Karpas-422 (cell line): ENCODE data around the gene PLGLB2. TPM values are rescaled to one million over a fixed set of nuclear protein-coding genes. Genes with fewer than 3 reads are reported as not detected.
"Not testable (repeated sequence)": the region's sequence is repeated elsewhere in the genome, so short reads cannot be mapped to it uniquely, and the experiment has no call there.

Source experiments
- DNase-seq: peaks from one replicate; pipeline ENCODE4 v3.0.0-alpha.2; 2015
- H2AFZ ChIP-seq: fragments of 200-600 bp; sonication (generic); 2 replicates; pipeline ENCODE4 v1.6.1; 2014; ENCODE audit warnings: antibody characterized with exemption, low read length, mixed read lengths
- H3K27ac ChIP-seq: fragments of 200-600 bp; sonication (generic); 2 replicates; pipeline ENCODE4 v1.5.1; 2014; ENCODE audit warnings: mild to moderate bottlenecking, low read length, moderate library complexity
- H3K27me3 ChIP-seq: fragments of 200-600 bp; sonication (generic); 2 replicates; pipeline ENCODE4 v1.6.1; 2014; ENCODE audit warnings: low read length, mixed read lengths
- H3K36me3 ChIP-seq: fragments of 200-600 bp; sonication (generic); 2 replicates; pipeline ENCODE4 v1.6.1; 2014; ENCODE audit warnings: low read length, mixed read lengths; ENCODE audit not compliant: insufficient read depth
- H3K4me1 ChIP-seq: fragments of 200-600 bp; sonication (generic); 2 replicates; pipeline ENCODE4 v1.6.1; 2014; ENCODE audit warnings: mild to moderate bottlenecking, low read length, mixed read lengths
- H3K4me2 ChIP-seq: fragments of 200-600 bp; sonication (generic); 2 replicates; pipeline ENCODE4 v1.6.1; 2014; ENCODE audit warnings: low read length, low read depth, mild to moderate bottlenecking; ENCODE audit not compliant: poor library complexity, severe bottlenecking
- H3K4me3 ChIP-seq: fragments of 200-600 bp; sonication (generic); 2 replicates; pipeline ENCODE4 v1.5.1; 2014; ENCODE audit warnings: mild to moderate bottlenecking, antibody characterized with exemption, low read length, mixed read lengths
- H3K79me2 ChIP-seq: fragments of 200-600 bp; sonication (generic); 2 replicates; pipeline ENCODE4 v1.6.1; 2014; ENCODE audit warnings: mild to moderate bottlenecking, low read length, mixed read lengths
- H3K9ac ChIP-seq: fragments of 200-600 bp; sonication (generic); 2 replicates; pipeline ENCODE4 v1.6.0; 2014; ENCODE audit warnings: low read length
- H3K9me2 ChIP-seq: fragments of 200-600 bp; sonication (generic), shearing (Covaris generic); replicated peaks from 2 replicates; pipeline ENCODE4 v1.6.0; 2014; ENCODE audit warnings: mild to moderate bottlenecking, low read length, moderate library complexity; ENCODE audit not compliant: insufficient read depth
- H3K9me3 ChIP-seq: fragments of 300-700, 200-600 bp; sonication (generic); 2 replicates; pipeline ENCODE4 v1.6.1; 2014; ENCODE audit warnings: low read length, mixed read lengths
- H4K20me1 ChIP-seq: fragments of 200-600 bp; sonication (generic); 2 replicates; pipeline ENCODE4 v1.6.1; 2014; ENCODE audit warnings: mild to moderate bottlenecking, antibody characterized with exemption, low read length, low read depth; ENCODE audit not compliant: insufficient read depth
- total RNA-seq: library from RNA; depleted of rRNA; stranded (reverse); fragments of >200 nt; shearing (Covaris generic); gene quantifications from 2 replicates; pipeline ENCODE4 v1.2.3, GENCODE V29; 2014; ENCODE audit warnings: low replicate concordance; rRNA removed

Gene PLGLB2
- 3.2 and 11.1 TPM in 2 replicates for total RNA-seq

DNA sequence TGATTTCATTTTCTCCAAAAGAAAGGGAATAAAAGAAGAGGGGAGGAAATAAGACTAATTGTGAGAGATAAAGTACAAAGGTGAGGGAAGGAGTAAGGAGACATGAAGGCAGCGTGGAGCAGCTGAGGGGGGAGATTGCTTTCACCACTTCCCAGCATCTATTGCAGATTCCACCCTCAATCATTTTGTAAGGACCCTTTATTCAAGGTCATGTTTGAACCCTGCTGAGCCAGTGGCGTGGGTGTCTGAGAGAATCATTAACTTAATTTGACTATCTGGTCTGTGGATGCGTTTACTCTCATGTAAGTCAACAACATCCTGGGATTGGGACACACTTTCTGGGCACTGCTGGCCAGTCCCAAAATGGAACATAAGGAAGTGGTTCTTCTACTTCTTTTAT lies at the start of gene PLGLB2:
PLGLB2 (plus strand) TSS at position 297 of the 400 bp plus-strand sequence; CDS start at position 364, 67 bp downstream.
- H4K20me1 ChIP-seq, H3K27me3 ChIP-seq, DNase-seq, H3K9me3 ChIP-seq, H3K79me2 ChIP-seq, H3K4me2 ChIP-seq, H3K27ac ChIP-seq, H3K4me3 ChIP-seq, H3K9me2 ChIP-seq, H3K4me1 ChIP-seq, H2AFZ ChIP-seq, H3K9ac ChIP-seq, H3K36me3 ChIP-seq: not testable (repeated sequence)

DNA sequence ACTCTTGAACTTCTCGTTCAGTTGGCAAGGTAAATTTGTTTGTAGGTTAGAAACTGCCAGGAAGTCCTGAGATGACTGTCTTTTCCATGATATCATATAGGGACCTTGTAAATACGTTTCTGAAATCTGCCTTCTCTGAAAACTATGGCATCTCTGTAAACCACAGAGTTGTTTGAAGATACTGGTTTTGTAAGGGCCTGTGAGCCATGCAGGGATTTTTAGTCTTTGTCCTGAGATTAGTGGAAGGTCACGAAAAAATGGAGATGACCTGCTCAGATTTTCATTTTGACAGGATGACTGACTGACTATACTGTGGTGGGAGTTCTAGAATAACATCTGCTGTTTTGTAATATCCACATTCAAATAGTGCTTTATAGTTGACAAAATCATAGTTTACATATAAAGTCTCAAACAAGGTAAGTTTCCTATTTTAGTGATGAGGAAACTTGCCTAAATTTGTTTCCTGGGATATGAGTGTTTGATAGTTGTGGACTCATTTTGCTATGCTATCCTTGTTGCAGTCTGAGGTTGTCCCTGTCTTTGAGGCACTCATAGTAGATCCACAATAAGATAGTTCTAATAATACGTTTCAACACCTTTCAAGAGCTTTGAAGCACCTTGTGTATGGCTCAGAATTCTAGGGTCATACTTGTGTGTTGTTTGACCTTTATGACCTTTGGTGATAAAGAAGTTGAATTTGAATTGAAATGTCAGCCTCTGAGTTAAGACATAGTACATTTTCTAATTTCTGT lies 43.1 kb upstream of the PLGLB2 start:
- not testable (repeated sequence) for H3K27me3 ChIP-seq, DNase-seq, H3K79me2 ChIP-seq, H3K9me2 ChIP-seq, H3K36me3 ChIP-seq, H4K20me1 ChIP-seq, H3K9ac ChIP-seq, H3K4me2 ChIP-seq, H2AFZ ChIP-seq, H3K9me3 ChIP-seq, H3K27ac ChIP-seq, H3K4me1 ChIP-seq, H3K4me3 ChIP-seq

DNA sequence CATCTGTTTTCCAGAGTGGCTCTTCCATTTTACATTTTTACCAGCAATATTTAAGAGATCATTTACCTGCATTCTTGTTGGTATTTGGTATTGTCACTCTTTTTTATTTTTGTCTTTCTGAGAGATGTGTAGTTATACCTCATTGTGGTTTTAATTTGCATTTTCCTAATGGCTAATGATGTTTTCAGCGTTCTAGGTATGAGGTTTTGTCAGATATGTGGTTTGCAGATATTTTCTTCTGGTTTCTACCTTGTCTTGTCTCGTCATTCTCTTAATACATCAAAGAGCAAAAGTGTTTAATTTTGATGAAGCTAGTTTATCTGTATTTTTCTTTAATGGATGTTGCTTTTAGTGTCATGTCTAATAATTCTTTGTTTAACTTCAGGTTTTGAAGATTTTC lies 39.5 kb upstream of the PLGLB2 start:
- not testable (repeated sequence) for H3K9me2 ChIP-seq, H3K4me3 ChIP-seq, H3K4me2 ChIP-seq, H3K27ac ChIP-seq, H3K27me3 ChIP-seq, H3K9me3 ChIP-seq, H2AFZ ChIP-seq, H4K20me1 ChIP-seq, H3K36me3 ChIP-seq, DNase-seq, H3K9ac ChIP-seq, H3K79me2 ChIP-seq, H3K4me1 ChIP-seq

DNA sequence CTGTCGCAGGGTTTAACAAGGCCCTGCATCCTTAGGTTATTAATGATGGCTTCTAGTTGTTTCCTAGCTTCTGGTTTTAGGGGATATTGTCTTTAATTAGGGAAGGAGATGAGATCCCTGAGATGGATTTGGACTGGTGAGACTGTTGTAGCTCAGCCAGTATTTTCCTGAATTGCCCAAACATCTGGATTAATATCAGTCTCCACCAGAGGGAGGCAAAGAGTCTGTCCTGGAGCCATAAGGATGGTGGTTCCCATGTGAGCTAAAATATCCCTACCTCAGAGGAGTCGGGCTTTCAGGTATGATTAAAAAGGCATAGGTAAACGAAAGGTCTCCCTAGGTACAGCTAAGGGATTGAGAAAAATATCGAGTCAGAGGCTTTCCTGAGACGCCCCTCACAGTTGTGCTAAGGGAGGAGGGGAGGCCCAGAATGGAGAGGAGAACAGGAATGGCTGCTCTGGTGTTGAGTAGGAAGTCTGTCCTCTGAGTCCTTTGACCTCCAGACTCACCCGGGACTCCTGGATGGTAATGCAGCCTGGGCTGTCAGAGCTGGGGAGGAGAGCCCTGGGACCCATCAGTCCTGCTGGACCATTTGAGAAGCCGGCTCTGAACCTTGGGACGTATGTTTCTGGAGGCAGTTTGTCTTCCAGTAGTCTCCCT lies 19.8 kb upstream of the PLGLB2 start:
- H3K4me1 ChIP-seq, H3K36me3 ChIP-seq, H4K20me1 ChIP-seq, H3K9ac ChIP-seq, H3K4me3 ChIP-seq, H3K4me2 ChIP-seq, DNase-seq, H3K27ac ChIP-seq, H3K9me2 ChIP-seq, H3K79me2 ChIP-seq, H3K9me3 ChIP-seq, H2AFZ ChIP-seq, H3K27me3 ChIP-seq: not testable (repeated sequence)

DNA sequence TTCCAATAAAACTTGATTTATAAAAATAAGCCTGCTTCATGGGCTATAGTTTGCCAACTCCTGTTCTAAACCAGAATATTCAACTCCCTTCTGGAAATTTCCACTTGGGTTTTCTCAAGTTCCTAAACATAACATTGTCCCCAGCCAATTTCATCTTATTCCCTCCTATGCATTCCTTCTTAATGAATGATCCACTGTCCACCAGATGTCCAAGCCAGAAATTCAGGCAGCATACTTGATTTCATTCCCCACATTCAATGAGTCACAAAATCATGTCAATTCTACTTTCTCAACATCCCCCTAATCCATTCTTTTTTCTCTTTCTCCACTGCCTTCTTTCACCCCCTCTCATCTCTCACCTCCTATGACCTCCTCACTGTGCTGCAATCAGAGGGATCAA lies 7.0 kb upstream of the PLGLB2 start:
- not testable (repeated sequence) for H3K9me2 ChIP-seq, H3K4me3 ChIP-seq, H3K79me2 ChIP-seq, DNase-seq, H2AFZ ChIP-seq, H3K4me2 ChIP-seq, H3K9ac ChIP-seq, H3K27ac ChIP-seq, H3K9me3 ChIP-seq, H3K4me1 ChIP-seq, H3K36me3 ChIP-seq, H4K20me1 ChIP-seq, H3K27me3 ChIP-seq

DNA sequence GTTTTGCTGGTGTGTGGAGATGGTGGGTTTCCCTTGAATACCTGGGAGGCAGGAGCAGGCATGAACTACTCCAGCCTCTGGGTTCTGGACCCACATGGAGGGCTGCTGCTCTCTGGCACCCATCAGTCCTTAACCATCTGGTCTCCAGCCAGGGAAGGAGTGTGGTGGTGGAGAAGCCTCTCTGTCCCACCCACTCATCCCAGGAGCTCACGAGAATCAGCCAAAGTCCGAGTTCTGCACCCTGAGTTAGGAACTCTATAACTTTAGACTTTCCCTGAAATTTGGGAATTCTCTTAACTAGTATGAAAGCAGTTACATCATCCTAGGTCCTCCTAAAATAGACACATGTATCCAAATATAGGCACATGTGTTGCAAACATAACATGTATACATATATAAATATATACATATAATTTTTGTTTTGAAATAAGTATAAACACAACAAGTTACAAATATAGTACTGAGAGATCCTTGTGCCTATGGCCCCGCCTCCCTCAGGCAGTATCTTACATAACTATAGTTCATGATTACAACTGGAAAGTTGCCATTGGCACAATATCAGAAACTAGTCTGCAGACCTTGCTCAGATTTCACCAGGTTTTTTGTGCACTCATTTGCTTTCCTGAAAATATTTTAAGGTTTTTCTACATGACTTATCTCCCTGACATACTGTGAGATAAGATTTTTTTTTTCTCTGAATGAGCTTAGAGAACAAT lies 5.3 kb upstream of the PLGLB2 start:
- H3K9me2 ChIP-seq, H4K20me1 ChIP-seq, H2AFZ ChIP-seq, H3K4me1 ChIP-seq, H3K79me2 ChIP-seq, H3K27ac ChIP-seq, H3K4me3 ChIP-seq, H3K4me2 ChIP-seq, DNase-seq, H3K9me3 ChIP-seq, H3K36me3 ChIP-seq, H3K27me3 ChIP-seq, H3K9ac ChIP-seq: not testable (repeated sequence)

DNA sequence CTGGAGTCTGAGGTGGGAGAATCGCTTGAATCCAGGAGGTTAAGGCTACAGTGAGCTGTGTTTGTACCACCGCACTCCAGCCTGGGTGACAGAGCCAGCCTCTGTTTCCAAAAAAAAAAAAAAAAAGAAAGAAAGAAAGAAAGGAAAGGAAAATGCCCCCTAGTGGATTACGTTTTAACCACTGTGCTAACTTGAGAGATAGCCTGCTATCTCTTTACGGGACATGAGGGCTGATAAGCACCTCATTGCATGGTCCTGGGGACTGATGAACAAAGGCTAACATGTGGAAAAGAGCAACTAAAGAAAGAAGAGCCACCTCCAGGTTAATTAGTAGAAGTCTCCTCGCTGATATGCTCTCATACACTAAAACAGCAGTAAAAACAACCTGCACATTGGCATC lies 4.2 kb upstream of the PLGLB2 start:
- not testable (repeated sequence) for H3K36me3 ChIP-seq, H3K4me3 ChIP-seq, H3K4me2 ChIP-seq, H3K9me3 ChIP-seq, H3K9ac ChIP-seq, H3K4me1 ChIP-seq, H4K20me1 ChIP-seq, H3K79me2 ChIP-seq, H3K27ac ChIP-seq, DNase-seq, H2AFZ ChIP-seq, H3K27me3 ChIP-seq, H3K9me2 ChIP-seq

DNA sequence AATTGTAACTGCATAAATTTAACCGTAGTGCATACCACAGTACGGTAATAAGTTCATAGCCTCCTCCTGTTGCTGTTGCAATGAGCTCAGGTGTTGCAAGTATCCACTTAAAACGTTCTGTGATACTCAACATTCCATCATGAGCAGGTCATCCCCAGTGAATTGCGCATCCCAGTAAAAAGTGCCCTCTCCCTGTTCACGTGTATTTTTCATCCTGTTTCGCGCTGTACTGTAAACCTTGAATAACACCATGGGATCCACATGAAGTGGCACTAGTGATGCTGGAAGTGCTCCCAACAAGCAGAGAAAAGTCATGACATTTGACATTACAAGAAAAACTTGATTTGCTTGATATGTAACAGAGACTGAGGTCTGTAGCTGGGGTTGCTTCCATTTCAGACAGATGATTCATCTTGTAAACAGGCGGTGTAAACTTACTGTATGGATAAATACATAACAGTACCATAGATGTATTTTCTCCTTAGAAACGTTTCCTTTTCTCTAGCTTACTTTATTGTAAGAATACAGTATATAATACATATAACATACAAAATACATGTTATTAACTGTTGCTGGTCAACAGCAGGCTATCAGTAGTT lies 2.4 kb upstream of the PLGLB2 start:
- not testable (repeated sequence) for H3K4me3 ChIP-seq, H4K20me1 ChIP-seq, H3K27me3 ChIP-seq, H3K79me2 ChIP-seq, H3K36me3 ChIP-seq, DNase-seq, H2AFZ ChIP-seq, H3K27ac ChIP-seq, H3K4me2 ChIP-seq, H3K9me3 ChIP-seq, H3K9me2 ChIP-seq, H3K9ac ChIP-seq, H3K4me1 ChIP-seq
